Measurements from ENCODE around the gene CCNT1. TPM values are rescaled to one million over a fixed set of nuclear protein-coding genes. Genes with fewer than 3 reads are reported as not detected.

The CCNT1 gene
- total RNA-seq, 1 donor from 2014 or later, result 49.2 TPM

DNA sequence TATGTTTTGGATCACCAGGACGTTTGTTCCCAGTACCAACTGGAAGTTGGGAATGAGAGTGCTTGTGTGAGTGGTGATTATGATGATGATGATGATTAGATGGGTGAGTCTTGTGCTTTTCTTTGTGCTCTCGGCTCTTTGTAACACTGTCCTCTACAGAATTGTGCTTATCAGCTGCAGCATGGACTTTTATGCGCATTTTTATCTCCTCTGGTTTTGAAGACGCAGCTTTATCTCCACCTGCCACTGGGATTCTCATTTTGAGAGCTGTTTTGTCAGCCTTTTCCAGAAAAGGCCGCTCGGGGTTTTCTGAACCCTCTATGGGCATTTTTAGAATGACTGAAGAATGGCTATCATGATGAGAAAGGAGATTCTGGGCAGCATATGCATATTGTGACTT, 22.9 kb downstream of the CCNT1 start:
- FAIRE-seq, result no peak
- TF ChIP-seq EZH2 (IDR thresholded peaks at IDR 0.05; ENCODE audit: insufficient read depth, low read length), result no peak
- TF ChIP-seq, protein P1, sequence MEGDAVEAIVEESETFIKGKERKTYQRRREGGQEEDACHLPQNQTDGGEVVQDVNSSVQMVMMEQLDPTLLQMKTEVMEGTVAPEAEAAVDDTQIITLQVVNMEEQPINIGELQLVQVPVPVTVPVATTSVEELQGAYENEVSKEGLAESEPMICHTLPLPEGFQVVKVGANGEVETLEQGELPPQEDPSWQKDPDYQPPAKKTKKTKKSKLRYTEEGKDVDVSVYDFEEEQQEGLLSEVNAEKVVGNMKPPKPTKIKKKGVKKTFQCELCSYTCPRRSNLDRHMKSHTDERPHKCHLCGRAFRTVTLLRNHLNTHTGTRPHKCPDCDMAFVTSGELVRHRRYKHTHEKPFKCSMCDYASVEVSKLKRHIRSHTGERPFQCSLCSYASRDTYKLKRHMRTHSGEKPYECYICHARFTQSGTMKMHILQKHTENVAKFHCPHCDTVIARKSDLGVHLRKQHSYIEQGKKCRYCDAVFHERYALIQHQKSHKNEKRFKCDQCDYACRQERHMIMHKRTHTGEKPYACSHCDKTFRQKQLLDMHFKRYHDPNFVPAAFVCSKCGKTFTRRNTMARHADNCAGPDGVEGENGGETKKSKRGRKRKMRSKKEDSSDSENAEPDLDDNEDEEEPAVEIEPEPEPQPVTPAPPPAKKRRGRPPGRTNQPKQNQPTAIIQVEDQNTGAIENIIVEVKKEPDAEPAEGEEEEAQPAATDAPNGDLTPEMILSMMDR (IDR thresholded peaks at IDR 0.05; ENCODE audit: insufficient read depth, low read depth, low read length), result no peak
- Mint-ChIP-seq H3K27ac (ENCODE audit: unreplicated experiment) (no peak overlapping the region), H3K9me3 (ENCODE audit: unreplicated experiment) (no peaks in the 10 kb centered on the region), H3K4me3 (ENCODE audit: unreplicated experiment) (no peak overlapping the region), H3K4me1 (ENCODE audit: low read depth, unreplicated experiment) (peaks cover 15% of the 10 kb centered on the region), H3K36me3 (ENCODE audit: low read depth, unreplicated experiment) (peaks cover 12% of the 10 kb centered on the region), H3K27me3 (ENCODE audit: low read depth, unreplicated experiment) (no peaks in the 10 kb centered on the region)
- Histone ChIP-seq H3K79me2 (ENCODE audit: insufficient read depth, low read length) (peaks cover 40% of the 10 kb centered on the region), H3K36me3 (ENCODE audit: insufficient read depth, low read length) (peaks cover 63% of the 10 kb centered on the region), H2AFZ (ENCODE audit: low read depth, low read length) (no peak overlapping the region), H3K27ac (ENCODE audit: low read depth, low read length) (no peak overlapping the region), H3K9me3 (ENCODE audit: insufficient read depth, low read depth, low read length) (no peaks in the 10 kb centered on the region), H4K20me1 (ENCODE audit: insufficient read depth, low read length) (peaks cover 43% of the 10 kb centered on the region), H3K4me3 (ENCODE audit: insufficient read depth, low read depth, low read length) (no peak overlapping the region), H3K4me2 (ENCODE audit: low read length) (no peak overlapping the region), H3K9ac (ENCODE audit: low read length) (no peak overlapping the region), H3K27me3 (ENCODE audit: insufficient read depth, low read length) (no peaks in the 10 kb centered on the region), H3K4me1 (ENCODE audit: insufficient read depth, low read length) (no peaks in the 10 kb centered on the region)
- DNase-seq (ENCODE audit: low read depth), result no peak

DNA sequence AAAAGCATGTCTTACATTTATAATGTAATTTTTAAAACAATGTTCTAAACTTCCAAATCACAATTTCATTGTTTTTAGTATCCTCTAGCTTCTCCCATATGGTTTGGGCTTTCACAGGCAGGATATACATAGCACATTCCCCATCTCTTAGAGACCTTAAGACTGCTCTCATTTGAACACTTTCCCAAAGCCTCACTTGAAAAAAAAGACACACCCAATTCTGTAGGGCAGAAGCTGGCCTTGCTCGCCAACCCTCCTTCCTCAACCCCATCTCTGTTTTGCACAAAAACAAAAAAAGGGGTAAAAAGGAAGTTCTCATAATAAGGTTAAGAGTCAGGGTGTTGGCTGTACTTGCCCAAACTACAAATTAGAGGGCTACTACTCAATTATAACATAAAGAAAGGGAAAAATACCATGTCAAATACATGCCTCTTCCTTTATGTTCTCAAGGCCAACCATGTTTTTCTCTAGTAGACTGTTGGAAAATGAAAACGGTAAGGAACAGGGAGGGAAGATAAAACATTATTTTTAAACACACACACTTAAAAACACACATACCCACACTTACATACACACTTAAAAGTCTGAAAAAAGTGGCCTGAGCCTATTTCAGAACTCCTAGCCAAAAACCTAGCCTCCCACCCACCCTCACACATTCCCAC, 24.6 kb downstream of the CCNT1 start:
- H3K27me3 Mint-ChIP-seq (ENCODE audit: low read depth, unreplicated experiment), result no peaks in the 10 kb centered on the region
- no peak overlapping the region for H3K4me2 ChIP-seq (ENCODE audit: low read length)
- no peak for DNase-seq (ENCODE audit: low read depth)
- H3K4me3 ChIP-seq (ENCODE audit: insufficient read depth, low read depth, low read length), result no peak overlapping the region
- H3K4me3 Mint-ChIP-seq (ENCODE audit: unreplicated experiment), result no peak overlapping the region
- H3K9me3 ChIP-seq (ENCODE audit: insufficient read depth, low read depth, low read length), result no peaks in the 10 kb centered on the region
- H3K9ac ChIP-seq (ENCODE audit: low read length), result no peak overlapping the region
- peak overlapping the region; percentile 48 for H3K27ac Mint-ChIP-seq (ENCODE audit: unreplicated experiment)
- H3K79me2 ChIP-seq (ENCODE audit: insufficient read depth, low read length), result peaks cover 40% of the 10 kb centered on the region
- H3K4me1 ChIP-seq (ENCODE audit: insufficient read depth, low read length), result no peaks in the 10 kb centered on the region
- peaks cover 67% of the 10 kb centered on the region for H3K36me3 ChIP-seq (ENCODE audit: insufficient read depth, low read length)
- peaks cover 44% of the 10 kb centered on the region for H4K20me1 ChIP-seq (ENCODE audit: insufficient read depth, low read length)
- H3K27ac ChIP-seq (ENCODE audit: low read depth, low read length), result no peak overlapping the region
- H3K9me3 Mint-ChIP-seq (ENCODE audit: unreplicated experiment), result no peaks in the 10 kb centered on the region
- no peak for FAIRE-seq
- H3K4me1 Mint-ChIP-seq (ENCODE audit: low read depth, unreplicated experiment), result peaks cover 15% of the 10 kb centered on the region
- TF ChIP-seq, protein P1 (IDR thresholded peaks at IDR 0.05; ENCODE audit: insufficient read depth, low read depth, low read length), result no peak
- TF ChIP-seq EZH2 (IDR thresholded peaks at IDR 0.05; ENCODE audit: insufficient read depth, low read length), result no peak
- no peak overlapping the region for H2AFZ ChIP-seq (ENCODE audit: low read depth, low read length)
- peaks cover 14% of the 10 kb centered on the region for H3K36me3 Mint-ChIP-seq (ENCODE audit: low read depth, unreplicated experiment)
- no peaks in the 10 kb centered on the region for H3K27me3 ChIP-seq (ENCODE audit: insufficient read depth, low read length)

DNA sequence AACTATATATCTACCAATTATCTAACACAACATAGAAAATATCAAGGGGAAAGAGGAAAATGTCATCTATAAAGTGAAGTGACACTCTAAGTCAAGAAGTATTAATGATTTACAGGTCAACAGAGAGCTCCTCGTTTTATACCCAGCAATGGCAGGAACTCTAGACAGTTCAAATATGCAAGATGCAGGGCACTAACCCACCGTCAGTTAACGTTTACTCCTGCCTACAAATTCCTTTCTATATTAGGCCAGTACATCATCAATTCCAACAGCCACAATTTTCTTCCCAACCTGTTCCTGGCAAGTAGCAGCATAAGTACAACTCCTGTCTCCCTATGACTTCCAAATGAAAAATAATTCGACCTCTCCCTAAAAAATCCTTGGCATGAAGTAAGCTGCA, 25.5 kb downstream of the CCNT1 start:
- Mint-ChIP-seq H3K36me3 (ENCODE audit: low read depth, unreplicated experiment) (peaks cover 17% of the 10 kb centered on the region), H3K9me3 (ENCODE audit: unreplicated experiment) (no peaks in the 10 kb centered on the region), H3K4me1 (ENCODE audit: low read depth, unreplicated experiment) (peaks cover 16% of the 10 kb centered on the region), H3K27ac (ENCODE audit: unreplicated experiment) (peak overlapping the region; percentile 8), H3K4me3 (ENCODE audit: unreplicated experiment) (peak overlapping the region; percentile 2), H3K27me3 (ENCODE audit: low read depth, unreplicated experiment) (no peaks in the 10 kb centered on the region)
- Histone ChIP-seq H3K36me3 (ENCODE audit: insufficient read depth, low read length) (peaks cover 62% of the 10 kb centered on the region), H3K79me2 (ENCODE audit: insufficient read depth, low read length) (peaks cover 40% of the 10 kb centered on the region), H3K9ac (ENCODE audit: low read length) (no peak overlapping the region), H3K27ac (ENCODE audit: low read depth, low read length) (no peak overlapping the region), H3K4me2 (ENCODE audit: low read length) (no peak overlapping the region), H2AFZ (ENCODE audit: low read depth, low read length) (no peak overlapping the region), H4K20me1 (ENCODE audit: insufficient read depth, low read length) (peaks cover 41% of the 10 kb centered on the region), H3K4me3 (ENCODE audit: insufficient read depth, low read depth, low read length) (no peak overlapping the region), H3K27me3 (ENCODE audit: insufficient read depth, low read length) (no peaks in the 10 kb centered on the region), H3K9me3 (ENCODE audit: insufficient read depth, low read depth, low read length) (no peaks in the 10 kb centered on the region), H3K4me1 (ENCODE audit: insufficient read depth, low read length) (no peaks in the 10 kb centered on the region)
- no peak for FAIRE-seq
- no peak for TF ChIP-seq EZH2 (IDR thresholded peaks at IDR 0.05; ENCODE audit: insufficient read depth, low read length)
- TF ChIP-seq, protein P1 (IDR thresholded peaks at IDR 0.05; ENCODE audit: insufficient read depth, low read depth, low read length), result no peak
- peak; percentile 22 for DNase-seq (ENCODE audit: low read depth)
